ENCODE results near the gene MCFD2. TPM values are rescaled to one million over a fixed set of nuclear protein-coding genes. Genes with fewer than 3 reads are reported as not detected.

MCFD2 gene
- total RNA-seq, 3 donors from 2014 or later: 46.7 to 63.4 (median 50.8) TPM

GRCh38 chr2:46947841-46948240 is 32.2 kb upstream of the MCFD2 start:
- Mint-ChIP-seq H3K27me3 (ENCODE audit: low read depth) (no peaks in the 10 kb centered on the region), H3K36me3 (ENCODE audit: insufficient read depth) (peaks cover 23% of the 10 kb centered on the region)
- ATAC-seq: no peak

GRCh38 chr2:46945671-46946070 is 30.1 kb upstream of the MCFD2 start:
- no peak overlapping the region for H3K4me3 Mint-ChIP-seq
- no peak for DNase-seq
- no peak for ATAC-seq
- peaks cover 64% of the 10 kb centered on the region for H3K4me1 Mint-ChIP-seq (ENCODE audit: low read depth)
- peaks cover 9% of the 10 kb centered on the region for H3K36me3 Mint-ChIP-seq (ENCODE audit: insufficient read depth)
- H3K27me3 Mint-ChIP-seq (ENCODE audit: low read depth): no peaks in the 10 kb centered on the region
- H3K9me3 Mint-ChIP-seq: no peaks in the 10 kb centered on the region

More at GRCh38 chr2:46947841-46948240, 32.2 kb upstream of the MCFD2 start:
- no peak overlapping the region for H3K4me3 Mint-ChIP-seq
- H3K4me1 Mint-ChIP-seq (ENCODE audit: low read depth): peaks cover 66% of the 10 kb centered on the region
- H3K9me3 Mint-ChIP-seq: no peaks in the 10 kb centered on the region
- no peak for DNase-seq

- no peaks in the 10 kb centered on the region for H3K27me3 Mint-ChIP-seq (ENCODE audit: low read depth)
- no peaks in the 10 kb centered on the region for H3K9me3 Mint-ChIP-seq
- H3K36me3 Mint-ChIP-seq (ENCODE audit: insufficient read depth): peaks cover 3% of the 10 kb centered on the region
- peaks cover 66% of the 10 kb centered on the region for H3K4me1 Mint-ChIP-seq (ENCODE audit: low read depth)
- H3K4me3 Mint-ChIP-seq: peak overlapping the region; percentile 94
- peak; percentile 34 for DNase-seq
- peak; percentile 64 to 70 for ATAC-seq
Measured at GRCh38 chr2:46943881-46944798, 28.5 kb upstream of the MCFD2 start.

- Mint-ChIP-seq H3K27me3 (ENCODE audit: low read depth) (no peaks in the 10 kb centered on the region), H3K4me3 (peak overlapping the region; percentile 94), H3K4me1 (ENCODE audit: low read depth) (peaks cover 60% of the 10 kb centered on the region), H3K9me3 (no peaks in the 10 kb centered on the region), H3K36me3 (ENCODE audit: insufficient read depth) (peaks cover 3% of the 10 kb centered on the region)
- ATAC-seq (no peak), DNase-seq (no peak)
Measured at GRCh38 chr2:46942891-46943626, 27.5 kb upstream of the MCFD2 start.

DNA sequence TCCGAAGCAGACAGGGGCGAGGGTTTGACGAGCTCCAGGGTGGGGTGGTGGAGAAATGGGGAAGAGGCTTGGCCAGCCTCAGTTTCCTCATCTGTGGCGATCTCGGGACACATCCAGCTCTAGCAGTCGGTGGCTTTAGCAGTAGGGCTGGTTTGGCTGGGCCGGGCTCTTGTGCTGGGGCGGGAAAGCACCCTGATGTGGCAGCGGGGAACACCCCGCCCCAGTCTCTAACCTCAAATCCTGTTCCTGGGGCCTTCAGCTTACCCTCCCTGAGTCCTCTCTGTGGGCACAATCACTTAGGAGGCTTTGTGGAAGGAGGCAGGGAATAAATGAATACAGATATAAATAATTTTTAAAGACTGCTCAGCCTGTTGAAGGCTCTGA is 26.5 kb upstream of the MCFD2 start:
- Mint-ChIP-seq H3K36me3 (ENCODE audit: insufficient read depth) (peaks cover 3% of the 10 kb centered on the region), H3K4me3 (peak overlapping the region; percentile 94), H3K27me3 (ENCODE audit: low read depth) (no peaks in the 10 kb centered on the region), H3K4me1 (ENCODE audit: low read depth) (peaks cover 64% of the 10 kb centered on the region), H3K9me3 (no peaks in the 10 kb centered on the region)
- ATAC-seq (peak; percentile 58 to 65), DNase-seq (peak; percentile 61)

GRCh38 chr2:46939626-46940359 is 24.2 kb upstream of the MCFD2 start:
- Mint-ChIP-seq H3K4me1 (ENCODE audit: low read depth) (peaks cover 45% of the 10 kb centered on the region), H3K27me3 (ENCODE audit: low read depth) (no peaks in the 10 kb centered on the region), H3K36me3 (ENCODE audit: insufficient read depth) (no peaks in the 10 kb centered on the region), H3K9me3 (no peaks in the 10 kb centered on the region), H3K4me3 (peak overlapping the region; percentile 85)
- DNase-seq: no peak
- ATAC-seq: no peak

- Mint-ChIP-seq H3K9me3 (no peaks in the 10 kb centered on the region), H3K27me3 (ENCODE audit: low read depth) (no peaks in the 10 kb centered on the region), H3K4me3 (no peak overlapping the region), H3K36me3 (ENCODE audit: insufficient read depth) (no peaks in the 10 kb centered on the region), H3K4me1 (ENCODE audit: low read depth) (peaks cover 31% of the 10 kb centered on the region)
- ATAC-seq: no peak
- DNase-seq: no peak
Measured at GRCh38 chr2:46937471-46937901, 21.9 kb upstream of the MCFD2 start.

- H3K36me3 Mint-ChIP-seq (ENCODE audit: insufficient read depth): no peaks in the 10 kb centered on the region
- H3K9me3 Mint-ChIP-seq: no peaks in the 10 kb centered on the region
- no peaks in the 10 kb centered on the region for H3K27me3 Mint-ChIP-seq (ENCODE audit: low read depth)
- H3K4me3 Mint-ChIP-seq: no peak overlapping the region
- peaks cover 27% of the 10 kb centered on the region for H3K4me1 Mint-ChIP-seq (ENCODE audit: low read depth)
- ATAC-seq: no peak
- DNase-seq: no peak
Measured at GRCh38 chr2:46936566-46936965, 21.0 kb upstream of the MCFD2 start.

- no peak for DNase-seq
- no peak for ATAC-seq
- H3K4me1 Mint-ChIP-seq (ENCODE audit: low read depth): peaks cover 23% of the 10 kb centered on the region
- H3K36me3 Mint-ChIP-seq (ENCODE audit: insufficient read depth): no peaks in the 10 kb centered on the region
- no peaks in the 10 kb centered on the region for H3K9me3 Mint-ChIP-seq
- H3K4me3 Mint-ChIP-seq: no peak overlapping the region
- H3K27me3 Mint-ChIP-seq (ENCODE audit: low read depth): no peaks in the 10 kb centered on the region
Measured at GRCh38 chr2:46935071-46935470, 19.5 kb upstream of the MCFD2 start.

GRCh38 chr2:46929612-46930011 is 14.0 kb upstream of the MCFD2 start:
- H3K9me3 Mint-ChIP-seq: peaks cover 13% of the 10 kb centered on the region
- no peak overlapping the region for H3K4me3 Mint-ChIP-seq
- H3K36me3 Mint-ChIP-seq (ENCODE audit: insufficient read depth): peaks cover 12% of the 10 kb centered on the region
- H3K4me1 Mint-ChIP-seq (ENCODE audit: low read depth): peaks cover 9% of the 10 kb centered on the region
- H3K27me3 Mint-ChIP-seq (ENCODE audit: low read depth): no peaks in the 10 kb centered on the region
- ATAC-seq (no peak), DNase-seq (no peak)

GRCh38 chr2:46926863-46927262 is 11.3 kb upstream of the MCFD2 start:
- ATAC-seq: no peak
- Mint-ChIP-seq H3K9me3 (peaks cover 13% of the 10 kb centered on the region), H3K4me1 (ENCODE audit: low read depth) (peaks cover 12% of the 10 kb centered on the region), H3K27me3 (ENCODE audit: low read depth) (no peaks in the 10 kb centered on the region), H3K4me3 (no peak overlapping the region), H3K36me3 (ENCODE audit: insufficient read depth) (peaks cover 12% of the 10 kb centered on the region)
- DNase-seq: no peak

DNA sequence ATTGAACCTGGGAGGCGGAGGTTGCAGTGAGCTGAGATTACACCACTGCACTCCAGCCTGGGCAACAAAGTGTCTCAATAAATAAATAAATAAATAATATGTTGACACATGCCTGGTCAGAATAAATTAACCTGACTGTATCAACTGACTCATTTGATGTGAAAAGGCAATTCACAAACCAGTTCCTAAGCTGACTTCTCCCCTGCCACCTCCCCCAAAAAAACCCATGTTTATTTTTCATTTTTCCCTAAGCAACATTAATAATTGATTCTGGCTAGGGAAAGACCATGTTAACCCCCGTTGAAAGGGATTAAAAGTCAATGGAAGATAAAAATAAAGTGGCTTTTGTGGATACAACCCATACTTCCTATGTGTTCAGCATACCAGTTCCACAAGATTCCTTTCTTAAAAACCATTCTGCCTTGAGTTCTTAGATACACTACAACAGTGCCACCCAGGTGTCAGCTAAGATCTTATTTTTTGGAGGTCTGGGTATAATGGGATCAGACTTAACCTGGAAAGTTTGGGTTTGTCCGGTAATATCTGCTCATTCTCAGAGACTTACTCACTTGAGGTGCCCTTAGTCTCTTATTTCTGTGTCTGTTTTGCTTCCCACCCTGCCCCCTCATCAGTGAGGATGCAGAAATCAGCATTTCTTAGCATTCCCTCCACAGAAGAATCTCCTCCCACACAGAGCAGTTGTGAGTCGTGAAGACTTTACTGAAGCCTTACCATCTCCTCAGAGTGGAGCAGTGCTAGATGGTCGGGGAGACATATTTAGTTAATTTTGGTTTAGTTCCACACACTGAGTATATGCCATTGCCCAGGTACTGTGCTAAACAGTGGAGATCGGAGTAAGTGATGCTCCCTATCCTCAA is 10.1 kb upstream of the MCFD2 start:
- no peak overlapping the region for H3K4me3 Mint-ChIP-seq
- DNase-seq: no peak

GRCh38 chr2:46924608-46925007 is 9.0 kb upstream of the MCFD2 start:
- ATAC-seq (no peak), DNase-seq (no peak)
- Mint-ChIP-seq H3K4me1 (ENCODE audit: low read depth) (peaks cover 18% of the 10 kb centered on the region), H3K27me3 (ENCODE audit: low read depth) (no peaks in the 10 kb centered on the region), H3K4me3 (no peak overlapping the region), H3K36me3 (ENCODE audit: insufficient read depth) (peaks cover 12% of the 10 kb centered on the region), H3K9me3 (peaks cover 13% of the 10 kb centered on the region)

More for the DNA sequence above, 10.1 kb upstream of the MCFD2 start:
- no peaks in the 10 kb centered on the region for H3K27me3 Mint-ChIP-seq (ENCODE audit: low read depth)
- peaks cover 13% of the 10 kb centered on the region for H3K9me3 Mint-ChIP-seq
- H3K4me1 Mint-ChIP-seq (ENCODE audit: low read depth): peaks cover 18% of the 10 kb centered on the region
- H3K36me3 Mint-ChIP-seq (ENCODE audit: insufficient read depth): peaks cover 12% of the 10 kb centered on the region
- ATAC-seq: no peak
